Activated CD4-positive, alpha-beta T cell treated with anti-CD3 and anti-CD28 coated beads for 48 hours (primary cell): ENCODE data around the gene SCRT2.

ENCODE experiments used
- DNase-seq: peaks from one replicate; pipeline ENCODE4 v3.0.0-alpha.2; 2020

Gene SCRT2

DNA sequence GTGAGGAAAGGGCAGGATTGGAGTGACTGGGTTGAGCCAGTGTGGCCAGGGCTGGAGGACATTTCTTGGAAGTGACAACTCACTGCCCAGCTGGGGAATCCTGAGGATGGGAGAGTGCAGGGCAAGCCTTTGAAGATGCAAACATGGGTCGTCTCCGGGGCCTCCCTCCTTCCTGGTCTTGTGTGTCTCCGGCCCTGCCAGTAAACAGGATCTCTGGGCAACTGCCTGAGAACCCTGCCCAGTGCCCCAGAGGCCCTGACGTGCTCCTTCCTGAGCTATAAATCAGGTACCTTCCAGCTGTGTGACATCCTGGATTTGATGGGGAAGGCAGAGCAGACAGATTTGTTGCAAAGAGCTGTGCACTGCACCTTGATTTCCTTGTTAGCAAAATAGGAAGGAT lies 52.6 kb downstream of the SCRT2 start:
- no peak for DNase-seq

DNA sequence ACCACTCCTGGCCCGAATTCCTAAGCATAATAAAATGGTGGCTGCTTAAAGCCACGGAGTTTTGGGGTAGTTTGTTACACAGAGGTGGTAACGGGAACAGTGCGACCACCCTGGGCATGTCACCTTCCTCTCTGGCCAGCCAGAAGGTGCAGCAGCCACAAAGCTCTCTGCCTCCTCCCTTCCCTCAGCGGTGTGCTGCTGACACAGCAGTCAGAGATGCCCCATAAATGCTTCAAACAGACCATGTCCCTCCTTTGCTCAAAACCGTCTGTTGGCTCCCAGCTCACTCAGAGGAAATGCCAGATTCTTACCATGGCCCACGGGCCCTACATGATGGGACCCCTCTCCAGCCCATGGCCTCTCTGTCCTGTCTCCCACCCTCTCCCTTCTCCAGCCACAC lies 53.4 kb downstream of the SCRT2 start:
- no peak for DNase-seq

DNA sequence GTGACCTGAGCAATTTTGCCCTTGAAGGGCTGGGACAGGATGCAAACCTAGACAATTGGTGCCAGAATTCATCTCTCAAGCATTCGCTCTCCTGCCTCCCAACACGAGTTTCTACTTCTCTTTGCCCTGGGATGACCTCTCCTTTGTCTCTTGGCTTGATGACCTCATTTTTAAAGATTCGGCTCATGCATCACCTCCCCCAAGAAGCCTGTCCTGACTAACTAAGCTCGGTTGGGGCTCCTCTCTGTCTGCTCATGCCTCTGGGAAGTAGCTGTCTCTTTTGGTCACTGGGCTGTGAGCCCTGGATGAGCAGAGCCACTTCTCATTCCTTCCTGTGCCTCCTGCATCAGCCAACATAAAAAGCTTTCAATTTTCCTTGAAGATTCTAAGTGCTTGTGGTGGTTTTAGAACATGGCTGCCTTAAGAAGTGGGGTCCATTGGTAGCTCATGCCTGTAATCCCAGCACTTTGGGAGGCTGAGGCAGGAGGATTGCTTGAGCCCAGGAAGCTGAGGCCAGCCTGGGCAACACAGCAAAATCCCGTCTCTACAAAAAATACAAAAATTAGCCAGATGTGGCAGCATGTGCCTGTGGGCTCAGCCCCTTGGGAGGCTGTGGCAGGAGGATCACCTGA lies 54.4 kb downstream of the SCRT2 start:
- DNase-seq = no peak

DNA sequence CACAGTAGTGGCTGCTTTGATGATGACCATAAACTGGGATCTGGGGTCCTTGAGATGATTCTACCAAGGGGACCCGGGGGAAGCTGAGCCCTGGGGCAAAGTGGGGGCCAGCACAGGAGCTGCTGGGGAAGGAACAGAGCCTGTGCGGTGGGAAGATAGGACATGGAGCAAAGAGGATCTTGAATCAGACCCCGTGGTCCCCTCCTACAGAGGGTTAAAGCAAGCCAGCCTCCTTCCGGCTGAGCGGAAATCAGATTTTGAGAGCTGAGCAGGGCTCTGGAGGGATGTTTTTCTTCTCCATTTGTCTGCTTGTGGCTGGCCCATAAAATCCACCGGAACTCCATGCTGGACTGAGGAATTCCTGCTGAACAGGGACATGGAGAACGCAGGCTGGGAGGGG lies 55.4 kb downstream of the SCRT2 start:
- no peak for DNase-seq

DNA sequence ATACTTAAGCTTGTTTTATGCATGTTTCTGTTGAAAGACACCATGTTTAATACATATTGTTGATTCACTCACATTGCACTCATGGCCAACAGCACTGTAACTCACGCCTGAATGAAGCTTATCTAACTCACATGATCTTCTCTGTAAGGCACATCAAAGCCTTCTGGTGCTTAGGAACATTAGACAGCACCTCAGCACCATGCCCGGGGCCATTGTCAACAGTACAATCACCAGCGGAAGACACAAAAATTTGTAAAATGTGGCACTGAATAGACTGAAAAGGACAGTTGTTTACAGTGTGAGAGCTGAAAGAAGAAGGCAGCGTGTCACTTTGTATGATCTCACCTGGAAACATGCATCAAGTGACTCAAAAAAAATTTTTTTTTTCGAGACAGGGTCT lies 56.6 kb downstream of the SCRT2 start:
- DNase-seq = no peak

DNA sequence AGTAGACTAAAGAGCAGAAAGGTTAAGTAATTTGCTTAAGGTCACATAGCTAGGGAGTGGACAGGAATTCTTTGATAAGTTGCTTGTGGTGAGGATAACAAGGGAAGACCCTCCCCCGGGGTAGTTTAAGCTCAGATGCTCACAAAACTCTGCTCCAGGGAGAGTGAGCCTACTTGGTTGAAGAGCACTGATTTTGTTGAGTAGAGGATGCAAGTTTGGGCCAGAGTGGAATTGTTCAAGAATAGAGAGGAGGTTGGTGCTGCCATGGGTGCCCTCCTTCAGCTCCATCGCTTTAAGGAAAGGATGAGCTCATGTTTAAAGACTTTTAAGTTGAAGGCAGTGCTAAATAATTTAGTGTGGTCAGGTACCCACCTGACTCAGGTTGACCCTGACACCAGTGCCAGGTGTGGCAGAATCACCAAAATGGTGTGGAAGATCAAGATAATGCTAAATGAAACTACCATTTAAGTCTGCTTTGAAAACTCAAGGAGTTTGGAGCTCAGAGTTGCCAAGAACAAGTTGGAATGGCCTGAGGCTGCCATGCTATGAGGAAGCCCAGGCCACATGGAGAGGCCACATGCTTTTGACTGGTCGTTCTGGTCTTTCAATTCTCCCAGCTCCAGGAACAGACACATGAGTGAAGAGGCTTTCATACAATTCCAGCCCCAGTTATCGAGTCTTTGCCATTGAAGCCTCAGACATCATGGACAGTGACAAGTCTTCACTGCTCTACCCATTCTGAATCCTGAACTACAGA lies 57.5 kb downstream of the SCRT2 start:
- DNase-seq = no peak

DNA sequence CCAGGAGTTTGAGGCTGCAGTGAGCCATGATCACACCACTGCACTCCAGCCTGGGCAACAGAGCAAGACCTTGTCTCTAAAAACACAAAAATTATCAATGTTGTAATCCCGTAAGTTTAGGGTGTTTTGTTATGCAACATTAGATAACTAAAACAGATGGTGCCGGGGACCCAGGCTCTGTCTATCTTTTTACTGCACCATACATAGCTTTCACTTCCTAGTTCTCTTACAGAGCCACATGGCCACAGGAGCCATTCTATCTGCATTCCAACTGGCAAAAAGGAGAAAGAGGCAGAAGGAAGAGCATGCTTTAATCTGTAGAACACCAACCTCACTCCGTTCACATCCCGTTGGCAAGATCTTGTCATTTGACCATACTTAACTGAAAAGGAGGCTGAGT lies 60.1 kb downstream of the SCRT2 start:
- DNase-seq = no peak

DNA sequence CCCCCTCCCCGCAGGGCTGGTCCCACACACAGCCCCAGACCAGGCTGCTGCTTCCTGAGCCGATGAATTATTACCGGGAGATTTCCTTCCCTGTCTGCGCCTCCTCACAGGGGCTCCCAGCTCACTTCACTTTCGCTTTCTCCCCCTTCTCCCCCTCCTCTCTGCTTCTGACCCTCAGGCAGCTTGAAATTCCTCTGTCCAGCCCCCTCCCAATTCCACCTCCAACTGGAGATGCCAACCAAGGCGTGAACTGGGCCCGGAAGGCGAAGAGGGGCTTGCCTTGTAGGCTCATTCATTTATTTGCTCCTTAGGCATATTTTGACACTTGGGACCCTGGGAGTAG lies 63.8 kb downstream of the SCRT2 start:
- no peak for DNase-seq
